ENCODE measurements around the gene TTLL9. TPM values are rescaled to one million over a fixed set of nuclear protein-coding genes. Genes with fewer than 3 reads are reported as not detected.

Gene TTLL9
- total and polyA plus RNA-seq, 7 donors = 0.15 to 1.1 TPM; not detected in 5

- no peak for TF ChIP-seq POLR2AphosphoS5 (IDR thresholded peaks at IDR 0.05)
- no peak for TF ChIP-seq EP300 (IDR thresholded peaks at IDR 0.05)
- TF ChIP-seq POLR2A (IDR thresholded peaks at IDR 0.05) = no peak
- TF ChIP-seq, protein P1, sequence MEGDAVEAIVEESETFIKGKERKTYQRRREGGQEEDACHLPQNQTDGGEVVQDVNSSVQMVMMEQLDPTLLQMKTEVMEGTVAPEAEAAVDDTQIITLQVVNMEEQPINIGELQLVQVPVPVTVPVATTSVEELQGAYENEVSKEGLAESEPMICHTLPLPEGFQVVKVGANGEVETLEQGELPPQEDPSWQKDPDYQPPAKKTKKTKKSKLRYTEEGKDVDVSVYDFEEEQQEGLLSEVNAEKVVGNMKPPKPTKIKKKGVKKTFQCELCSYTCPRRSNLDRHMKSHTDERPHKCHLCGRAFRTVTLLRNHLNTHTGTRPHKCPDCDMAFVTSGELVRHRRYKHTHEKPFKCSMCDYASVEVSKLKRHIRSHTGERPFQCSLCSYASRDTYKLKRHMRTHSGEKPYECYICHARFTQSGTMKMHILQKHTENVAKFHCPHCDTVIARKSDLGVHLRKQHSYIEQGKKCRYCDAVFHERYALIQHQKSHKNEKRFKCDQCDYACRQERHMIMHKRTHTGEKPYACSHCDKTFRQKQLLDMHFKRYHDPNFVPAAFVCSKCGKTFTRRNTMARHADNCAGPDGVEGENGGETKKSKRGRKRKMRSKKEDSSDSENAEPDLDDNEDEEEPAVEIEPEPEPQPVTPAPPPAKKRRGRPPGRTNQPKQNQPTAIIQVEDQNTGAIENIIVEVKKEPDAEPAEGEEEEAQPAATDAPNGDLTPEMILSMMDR (IDR thresholded peaks at IDR 0.05) = no peak
- Histone ChIP-seq H3K27me3 (no peaks in the 10 kb centered on the region), H3K4me1 (no peaks in the 10 kb centered on the region), H3K36me3 (no peaks in the 10 kb centered on the region), H3K9me3 (no peaks in the 10 kb centered on the region), H3K4me3 (no peak overlapping the region), H3K27ac (no peak overlapping the region)
- WGBS, 2 donors = 31 to 73% methylated on average over 6 of the region's 6 CpGs
- intact Hi-C loops (cut with DNase I) = no loop called here
- DNase-seq = peak; percentile 17
These were observed 31.2 kb downstream of the TTLL9 start for GRCh38 chr20:31901615-31902014.

GRCh38 chr20:31903627-31904386 lies 33.4 kb downstream of the TTLL9 start:
- intact Hi-C loops (cut with DNase I) = no loop called here
- 68 to 70% methylated on average over 1 of the region's 1 CpG for WGBS, 2 donors
- H3K4me3 ChIP-seq = no peak overlapping the region
- H3K4me1 ChIP-seq = no peaks in the 10 kb centered on the region
- H3K36me3 ChIP-seq = no peaks in the 10 kb centered on the region
- no peaks in the 10 kb centered on the region for H3K27me3 ChIP-seq
- no peak for DNase-seq
- H3K9me3 ChIP-seq = no peaks in the 10 kb centered on the region
- no peak for TF ChIP-seq POLR2AphosphoS5 (IDR thresholded peaks at IDR 0.05)
- TF ChIP-seq, protein P1 (IDR thresholded peaks at IDR 0.05) = no peak
- no peak for TF ChIP-seq POLR2A (IDR thresholded peaks at IDR 0.05)
- TF ChIP-seq EP300 (IDR thresholded peaks at IDR 0.05) = no peak
- H3K27ac ChIP-seq = no peak overlapping the region

GRCh38 chr20:31906001-31906400 lies 35.6 kb downstream of the TTLL9 start:
- WGBS, 2 donors = 80 to 92% methylated on average over 5 of the region's 5 CpGs
- peak; percentile 32 for DNase-seq
- intact Hi-C loops (cut with DNase I) = no loop called here

DNA sequence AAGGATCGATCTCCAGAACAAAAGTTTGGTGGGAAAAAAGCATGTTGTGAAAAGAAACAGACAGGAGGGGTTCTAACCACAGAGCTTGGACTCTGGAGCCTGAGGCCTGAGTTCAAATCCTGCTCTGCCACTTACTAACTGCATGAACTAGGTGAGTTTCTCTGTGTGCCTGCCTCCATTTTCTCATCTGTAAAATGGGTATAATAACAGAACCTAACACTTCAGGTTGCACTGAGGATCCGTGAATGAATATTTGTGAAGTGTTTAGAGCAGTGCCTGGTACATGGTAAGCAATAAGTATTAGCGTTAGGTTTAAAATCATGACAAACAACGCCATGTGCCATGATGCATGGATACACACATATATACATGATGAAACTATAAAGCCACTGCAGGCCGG lies 36.6 kb downstream of the TTLL9 start:
- no peaks in the 10 kb centered on the region for H3K36me3 ChIP-seq
- no peaks in the 10 kb centered on the region for H3K4me1 ChIP-seq
- no peak for DNase-seq
- no peaks in the 10 kb centered on the region for H3K27me3 ChIP-seq
- H3K27ac ChIP-seq = no peak overlapping the region
- no peak overlapping the region for H3K4me3 ChIP-seq
- intact Hi-C loops (cut with DNase I) = no loop called here
- TF ChIP-seq EP300 (IDR thresholded peaks at IDR 0.05) (no peak), POLR2A (IDR thresholded peaks at IDR 0.05) (no peak), POLR2AphosphoS5 (IDR thresholded peaks at IDR 0.05) (no peak)
- TF ChIP-seq, protein P1 (IDR thresholded peaks at IDR 0.05) = no peak
- 93 to 94% methylated on average over 5 of the region's 5 CpGs for WGBS, 2 donors
- H3K9me3 ChIP-seq = no peaks in the 10 kb centered on the region

More at GRCh38 chr20:31906001-31906400, 35.6 kb downstream of the TTLL9 start:
- Histone ChIP-seq H3K27me3 (no peaks in the 10 kb centered on the region), H3K36me3 (no peaks in the 10 kb centered on the region), H3K4me3 (no peak overlapping the region), H3K4me1 (no peaks in the 10 kb centered on the region), H3K27ac (no peak overlapping the region), H3K9me3 (no peaks in the 10 kb centered on the region)
- TF ChIP-seq POLR2A (IDR thresholded peaks at IDR 0.05) = no peak
- TF ChIP-seq POLR2AphosphoS5 (IDR thresholded peaks at IDR 0.05) = no peak
- TF ChIP-seq EP300 (IDR thresholded peaks at IDR 0.05) = no peak
- TF ChIP-seq, protein P1 (IDR thresholded peaks at IDR 0.05) = no peak
